H9 (cell line): ENCODE measurements around the gene B4GALT1. TPM values are rescaled to one million over a fixed set of nuclear protein-coding genes. Genes with fewer than 3 reads are reported as not detected.

Source experiments
- DNase-seq: peaks from one replicate; pipeline ENCODE4 v3.0.0-alpha.2; 2017
- H2AFZ ChIP-seq: one replicate; pipeline ENCODE4 v1.6.1; 2013; ENCODE audit warnings: mild to moderate bottlenecking, low read length, control low read depth, moderate library complexity
- H2AK5ac ChIP-seq: 2 replicates; pipeline ENCODE4 v1.6.1; 2013; ENCODE audit warnings: low read length, control low read depth, mixed read lengths; ENCODE audit not compliant: insufficient read length
- H2BK120ac ChIP-seq: one replicate; pipeline ENCODE4 v1.6.1; 2013; ENCODE audit warnings: low read depth, mild to moderate bottlenecking, low read length, control low read depth, inconsistent platforms; ENCODE audit not compliant: poor library complexity, severe bottlenecking
- H2BK12ac ChIP-seq: 2 replicates; pipeline ENCODE4 v1.6.1; 2013; ENCODE audit warnings: low read length, control low read depth, mixed read lengths, low read depth; ENCODE audit not compliant: insufficient read length
- H2BK15ac ChIP-seq: 2 replicates; pipeline ENCODE4 v1.6.1; 2013; ENCODE audit warnings: low read depth, low read length, control low read depth
- H2BK20ac ChIP-seq: one replicate; pipeline ENCODE4 v1.6.1; 2013; ENCODE audit warnings: low read depth, mild to moderate bottlenecking, low read length, control low read depth, inconsistent platforms; ENCODE audit not compliant: poor library complexity, severe bottlenecking
- H2BK5ac ChIP-seq: 2 replicates; pipeline ENCODE4 v1.6.1; 2013; ENCODE audit warnings: low read length, control low read depth, mixed read lengths; ENCODE audit not compliant: insufficient read length
- H3K14ac ChIP-seq: 2 replicates; pipeline ENCODE4 v1.6.1; 2013; ENCODE audit warnings: low read length, control low read depth; ENCODE audit not compliant: insufficient read depth
- H3K18ac ChIP-seq: 2 replicates; pipeline ENCODE4 v1.6.1; 2013; ENCODE audit warnings: low read depth, mild to moderate bottlenecking, mixed read lengths, low read length, control low read depth; ENCODE audit not compliant: insufficient read length
- H3K23ac ChIP-seq: 2 replicates; pipeline ENCODE4 v1.6.1; 2013; ENCODE audit warnings: low read length, control low read depth, mixed read lengths, low read depth; ENCODE audit not compliant: insufficient read length
- H3K23me2 ChIP-seq: 2 replicates; pipeline ENCODE4 v1.6.1; 2013; ENCODE audit warnings: low read depth, mild to moderate bottlenecking, mixed read lengths, low read length, control low read depth; ENCODE audit not compliant: insufficient read length, poor library complexity, severe bottlenecking
- H3K27ac ChIP-seq: 2 replicates; pipeline ENCODE4 v1.5.1; 2013; ENCODE audit warnings: low read length, control low read depth, mixed read lengths, low read depth; ENCODE audit not compliant: insufficient read length
- H3K27me3 ChIP-seq: 2 replicates; pipeline ENCODE4 v1.6.1; 2013; ENCODE audit warnings: low read length, control low read depth, inconsistent platforms; ENCODE audit not compliant: insufficient read depth
- H3K4ac ChIP-seq: 2 replicates; pipeline ENCODE4 v1.6.1; 2013; ENCODE audit warnings: low read depth, mild to moderate bottlenecking, control low read depth, inconsistent platforms, low read length, moderate library complexity
- H3K4me1 ChIP-seq: 2 replicates; pipeline ENCODE4 v1.6.1; 2013; ENCODE audit warnings: low read length, control low read depth, inconsistent platforms; ENCODE audit not compliant: insufficient read depth
- H3K4me2 ChIP-seq: 2 replicates; pipeline ENCODE4 v1.6.1; 2013; ENCODE audit warnings: low read length, control low read depth, mixed read lengths; ENCODE audit not compliant: insufficient read length, insufficient read depth
- H3K56ac ChIP-seq: 2 replicates; pipeline ENCODE4 v1.6.1; 2013; ENCODE audit warnings: low read depth, mild to moderate bottlenecking, mixed read lengths, low read length, control low read depth; ENCODE audit not compliant: insufficient read length
- H3K79me1 ChIP-seq: 2 replicates; pipeline ENCODE4 v1.6.1; 2013; ENCODE audit warnings: low read depth, mild to moderate bottlenecking, moderate library complexity, low read length, control low read depth, inconsistent platforms; ENCODE audit not compliant: insufficient read depth, poor library complexity, severe bottlenecking
- H3K79me2 ChIP-seq: 2 replicates; pipeline ENCODE4 v1.6.1; 2013; ENCODE audit warnings: low read length, control low read depth, inconsistent platforms; ENCODE audit not compliant: insufficient read depth
- H3K9ac ChIP-seq: 2 replicates; pipeline ENCODE4 v1.6.1; 2013; ENCODE audit warnings: low read length, control low read depth, mixed read lengths; ENCODE audit not compliant: insufficient read length; ENCODE audit errors: extremely low read depth
- H3K9me3 ChIP-seq: one replicate; pipeline ENCODE4 v1.6.1; 2013; ENCODE audit warnings: low read depth, low read length, inconsistent platforms; ENCODE audit not compliant: control insufficient read depth
- H3T11ph ChIP-seq: one replicate; pipeline ENCODE4 v1.6.1; 2013; ENCODE audit warnings: mild to moderate bottlenecking, low read length, control low read depth, inconsistent platforms
- H4K20me1 ChIP-seq: one replicate; pipeline ENCODE4 v1.6.1; 2013; ENCODE audit not compliant: control insufficient read depth, insufficient read length, insufficient read depth
- H4K5ac ChIP-seq: 2 replicates; pipeline ENCODE4 v1.6.1; 2013; ENCODE audit warnings: low read depth, mild to moderate bottlenecking, mixed read lengths, low read length, control low read depth; ENCODE audit not compliant: insufficient read length
- H4K8ac ChIP-seq: replicated peaks from 2 replicates; pipeline ENCODE4 v1.6.1; 2013; ENCODE audit warnings: low read length, control low read depth, mixed read lengths, low read depth; ENCODE audit not compliant: insufficient read length
- H4K91ac ChIP-seq: 2 replicates; pipeline ENCODE4 v1.6.1; 2013; ENCODE audit warnings: low read depth, mild to moderate bottlenecking, moderate library complexity, mixed read lengths, low read length, control low read depth; ENCODE audit not compliant: insufficient read length
- H3K27ac Mint-ChIP-seq, 3 experiments: 2 replicates in 2 of 3; 3 replicates in 1 of 3; pipeline ENCODE4 v1.8.0; 2020 to 2021; ENCODE audit warnings: mixed read lengths in 3 of 3, mild to moderate bottlenecking in 1 of 3, moderate library complexity in 1 of 3
- H3K27me3 Mint-ChIP-seq: 2 replicates; pipeline ENCODE4 v1.8.0; 2021; ENCODE audit warnings: low read depth, mild to moderate bottlenecking, moderate library complexity, mixed read lengths
- H3K36me3 Mint-ChIP-seq, 3 experiments: 2 replicates in 2 of 3; 3 replicates in 1 of 3; pipeline ENCODE4 v1.8.0; 2020 to 2021; ENCODE audit warnings: low read depth in 3 of 3, mixed read lengths in 3 of 3; ENCODE audit not compliant: insufficient read depth in 1 of 3
- H3K4me1 Mint-ChIP-seq, 2 experiments: 2 replicates each; pipeline ENCODE4 v1.8.0; 2020; ENCODE audit warnings: mixed read lengths in 2 of 2
- H3K4me3 Mint-ChIP-seq, 2 experiments: 2 replicates in 1 of 2; 3 replicates in 1 of 2; pipeline ENCODE4 v1.8.0; 2020 to 2021; ENCODE audit warnings: mild to moderate bottlenecking in 2 of 2, mixed read lengths in 2 of 2, moderate library complexity in 1 of 2
- H3K9me3 Mint-ChIP-seq, 2 experiments: 2 replicates in 1 of 2; 3 replicates in 1 of 2; pipeline ENCODE4 v1.8.0; 2020; ENCODE audit warnings: mild to moderate bottlenecking in 2 of 2, mixed read lengths in 2 of 2, moderate library complexity in 1 of 2
- CTCF ChIP-seq: fragments of 200-600 bp; sonication (generic); conservative IDR thresholded peaks from 3 replicates; pipeline ENCODE4 v1.8.0; 2021; ENCODE audit warnings: antibody characterized with exemption, mild to moderate bottlenecking
- WGBS: extraction: QIAGEN DNeasy Blood & Tissue Kit; methylation state at CpG from one replicate; pipeline ENCODE4 v1.1.7; 2013; ENCODE audit warnings: missing lambda C conversion rate, low lambda C conversion rate, mixed read lengths; ENCODE audit not compliant: insufficient read length; ENCODE audit errors: extremely low coverage; 5-methylcytosine and 5-hydroxymethylcytosine counted together
- total RNA-seq: library from RNA; stranded (reverse); gene quantifications from 2 replicates; pipeline ENCODE4 v1.2.1, GENCODE V29; 2021

The B4GALT1 gene
- total RNA-seq, 1 experiment from 2014 or later = 15.3 TPM

- H4K8ac ChIP-seq = no peak overlapping the region
- H3K14ac ChIP-seq = no peak overlapping the region
- H2BK20ac ChIP-seq = no peak overlapping the region
- no peak overlapping the region for H2BK12ac ChIP-seq
- H3K79me2 ChIP-seq = no peaks in the 10 kb centered on the region
- H2BK120ac ChIP-seq = no peak overlapping the region
- H3K79me1 ChIP-seq = no peaks in the 10 kb centered on the region
- H3K27me3 ChIP-seq = no peaks in the 10 kb centered on the region
- H4K20me1 ChIP-seq = no peaks in the 10 kb centered on the region
- H3K56ac ChIP-seq = no peak overlapping the region
- Mint-ChIP-seq H3K36me3 (no peaks in the 10 kb centered on the region), H3K27me3 (no peaks in the 10 kb centered on the region; the same call in 1 of the 2 replicates), H3K27ac (no peak overlapping the region), H3K4me3 (no peak overlapping the region), H3K9me3 (no peaks in the 10 kb centered on the region; a peak in 1 of 5 replicates), H3K4me1 (peaks cover 2 to 4% of the 10 kb centered on the region in 2 experiments)
- H2BK15ac ChIP-seq = no peak overlapping the region
- H2BK5ac ChIP-seq = no peak overlapping the region
- DNase-seq = no peak
- no peak overlapping the region for H2AFZ ChIP-seq
- H2AK5ac ChIP-seq = no peak overlapping the region
- H3K23ac ChIP-seq = no peak overlapping the region
- H3K9me3 ChIP-seq = no peaks in the 10 kb centered on the region
- no peak overlapping the region for H3K9ac ChIP-seq
- WGBS = no CpG with 5 or more reads among the region's 3 CpGs
- TF ChIP-seq CTCF = no peak
- no peak overlapping the region for H4K91ac ChIP-seq
- H3K4me1 ChIP-seq = no peaks in the 10 kb centered on the region
- no peak overlapping the region for H3K27ac ChIP-seq
- H4K5ac ChIP-seq = no peak overlapping the region
- H3K4me2 ChIP-seq = no peak overlapping the region
- H3K4ac ChIP-seq = no peak overlapping the region
- no peak overlapping the region for H3T11ph ChIP-seq
- H3K23me2 ChIP-seq = no peaks in the 10 kb centered on the region
- no peak overlapping the region for H3K18ac ChIP-seq
These were observed 25.5 kb upstream of the B4GALT1 start for GRCh38 chr9:33192493-33193255.
